Limb (tissue), 2 donors: ENCODE data around the gene VAMP1.
"Not testable (repeated sequence)": the region's sequence is repeated elsewhere in the genome, so short reads cannot be mapped to it uniquely, and the experiment has no call there.

Experiments
- DNase-seq, 2 donors: peaks; one replicate each; pipeline ENCODE4 v3.0.0-alpha.2; 2016; ENCODE audit errors: extremely low spot score in 2 of 2

The VAMP1 gene, protein sequence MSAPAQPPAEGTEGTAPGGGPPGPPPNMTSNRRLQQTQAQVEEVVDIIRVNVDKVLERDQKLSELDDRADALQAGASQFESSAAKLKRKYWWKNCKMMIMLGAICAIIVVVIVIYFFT

DNA sequence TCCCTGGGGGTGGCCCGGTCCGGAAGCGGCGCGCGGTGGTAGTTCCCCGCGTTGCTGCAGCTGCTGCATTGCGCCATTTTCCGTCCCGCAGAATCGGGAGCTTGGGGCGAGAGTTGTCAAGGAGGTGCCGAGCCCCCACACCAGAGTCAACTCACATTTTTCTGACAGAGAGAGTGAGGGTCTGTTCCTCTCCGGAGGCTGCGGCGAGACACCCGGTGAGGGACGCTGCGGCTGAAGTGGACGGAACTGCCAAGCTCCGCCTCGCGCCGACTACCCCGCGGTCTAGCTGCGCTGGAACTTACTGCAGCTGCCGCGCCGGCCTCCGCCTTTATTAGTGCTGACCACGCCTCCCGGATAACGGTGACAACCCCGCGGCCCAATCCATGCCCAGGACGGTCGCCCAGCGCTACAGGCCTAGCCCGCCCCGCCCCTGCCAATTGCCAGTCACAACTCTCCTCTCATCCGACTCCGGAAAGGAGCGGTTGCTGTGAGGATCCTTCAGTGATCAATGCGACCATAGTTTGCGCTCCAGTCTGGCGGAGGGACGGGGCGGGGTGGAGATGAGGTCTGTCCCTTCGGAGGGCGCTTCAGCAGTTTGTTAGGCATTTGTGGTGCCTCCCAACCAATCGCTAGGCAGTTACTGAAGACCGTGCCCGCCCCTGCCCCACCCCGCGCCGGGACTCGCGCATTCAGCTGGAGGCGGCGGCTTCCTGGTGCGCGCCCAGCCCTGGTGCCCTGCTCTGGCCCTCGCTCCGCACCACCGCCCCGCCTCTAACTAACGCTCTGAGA, at the start of gene VAMP1:
VAMP1 (minus strand) TSS at position 303 of the 789 bp plus-strand sequence; CDS start at position 157, 146 bp downstream.
- peak; percentile 97 to 98 for DNase-seq

DNA sequence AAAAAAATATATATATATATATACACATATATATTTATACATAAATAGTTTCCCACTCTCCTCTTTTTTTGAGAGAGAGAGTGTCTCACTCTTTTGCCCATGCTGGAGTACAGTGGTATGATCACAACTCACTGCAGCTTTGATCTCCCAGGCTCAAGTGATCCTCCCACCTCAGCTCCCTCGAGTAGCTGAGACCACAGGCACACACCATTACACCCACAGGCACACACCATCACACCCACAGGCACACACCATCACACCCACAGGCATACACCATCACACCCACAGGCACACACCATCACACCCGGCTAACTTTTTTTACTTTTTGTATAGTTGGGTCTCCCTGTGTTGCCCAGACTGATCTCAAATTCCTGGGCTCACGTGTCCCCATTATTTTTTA, 49.7 kb upstream of the VAMP1 start:
- DNase-seq: no peak

DNA sequence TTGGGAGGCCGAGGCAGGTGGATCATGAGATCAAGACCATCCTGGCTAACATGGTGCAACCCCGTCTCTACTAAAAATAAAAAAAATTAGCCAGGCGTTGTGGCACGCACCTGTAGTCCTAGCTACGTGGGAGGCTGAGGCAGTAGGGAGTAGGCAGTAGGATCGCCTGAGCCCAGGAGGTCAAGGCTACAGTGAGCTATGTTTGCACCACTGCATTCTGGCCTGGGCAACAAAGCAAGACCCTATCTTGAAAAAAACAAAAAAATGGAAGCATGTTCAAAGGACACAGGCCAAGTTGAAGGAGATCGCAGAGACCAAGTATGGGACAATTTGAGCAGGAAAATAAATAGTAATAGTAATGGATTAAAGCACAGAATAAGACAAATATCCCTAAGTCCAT, 37.6 kb upstream of the VAMP1 start:
- no peak for DNase-seq

DNA sequence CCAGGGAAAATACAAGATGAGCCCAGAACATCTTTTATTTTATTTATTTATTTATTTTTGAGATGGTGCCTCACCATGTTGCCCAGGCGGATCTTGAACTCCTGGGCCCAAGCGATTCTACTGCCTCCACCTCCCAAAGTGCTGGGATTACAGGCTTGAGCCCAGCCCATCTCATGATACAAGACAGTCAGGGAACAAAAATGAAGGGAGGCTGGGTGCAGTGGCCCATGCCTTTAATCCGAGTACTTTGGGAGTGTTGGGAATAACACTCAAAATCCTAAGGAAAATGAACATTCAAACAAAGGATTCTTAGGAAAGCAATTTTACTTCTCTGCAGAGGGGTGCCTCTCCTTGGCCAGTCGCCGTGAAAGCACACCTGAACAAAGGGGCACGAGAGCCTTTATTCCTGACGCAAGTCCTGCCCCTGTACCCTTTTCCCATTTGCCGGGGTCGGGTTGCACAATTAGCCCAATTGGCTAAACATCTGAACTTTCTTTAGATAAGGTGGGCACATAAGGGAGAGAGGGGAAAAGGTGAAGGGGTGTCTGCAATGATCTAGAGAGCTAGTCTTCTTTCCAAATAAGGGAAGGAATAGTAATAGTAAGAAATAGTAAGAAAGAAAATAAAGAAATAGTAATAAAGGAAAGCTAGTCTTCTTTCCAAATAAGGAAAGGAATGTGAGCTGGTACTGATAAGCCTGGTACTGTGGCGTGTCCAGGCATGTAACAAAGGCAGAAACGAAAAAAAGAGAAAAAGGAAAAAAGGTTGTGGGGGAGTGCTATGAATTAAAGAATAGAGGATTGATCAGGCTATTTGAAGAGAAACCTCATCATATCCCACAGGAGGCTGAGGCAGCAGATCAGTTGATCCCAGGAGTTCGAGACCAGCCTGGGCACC, 36.9 kb upstream of the VAMP1 start:
- DNase-seq: no peak

DNA sequence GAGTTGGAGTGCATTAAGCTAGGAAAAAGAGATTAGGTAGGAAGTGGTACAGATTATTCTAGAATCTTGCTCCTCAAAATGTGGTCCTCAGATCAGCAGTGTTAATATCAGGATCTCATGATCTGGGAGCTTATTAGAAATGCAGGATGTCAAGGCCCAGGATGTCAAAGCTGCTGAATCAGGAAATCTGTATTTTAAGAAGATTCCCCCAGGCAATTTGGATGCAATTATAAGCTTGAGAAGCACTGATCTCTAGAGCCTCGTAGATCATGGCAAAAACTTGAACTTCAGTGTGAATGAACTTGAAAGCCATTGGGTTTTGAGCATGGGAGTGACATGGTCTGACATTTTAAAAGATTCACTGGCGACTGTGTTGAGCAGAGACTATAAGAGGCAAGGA, 30.0 kb upstream of the VAMP1 start:
- no peak for DNase-seq

DNA sequence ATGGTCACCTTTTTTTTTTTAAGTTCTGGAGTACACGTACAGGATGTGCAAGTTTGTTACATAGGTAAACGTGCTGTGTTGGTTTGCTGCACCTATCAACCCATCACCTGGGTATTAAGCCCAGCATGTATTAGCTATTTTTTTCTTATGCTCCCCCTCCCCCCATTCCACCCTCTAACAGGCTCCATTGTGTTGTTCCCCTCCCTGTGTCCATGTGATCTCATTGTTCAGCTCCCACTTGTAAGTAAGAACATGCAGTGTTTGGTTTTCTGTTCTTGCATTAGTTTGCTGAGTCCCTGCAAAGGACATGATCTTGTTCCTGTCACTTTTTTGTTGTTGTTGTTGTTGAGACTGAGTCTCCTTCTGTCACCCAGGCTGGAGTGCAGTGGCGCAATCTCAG, 26.8 kb upstream of the VAMP1 start:
- not testable (repeated sequence) for DNase-seq

DNA sequence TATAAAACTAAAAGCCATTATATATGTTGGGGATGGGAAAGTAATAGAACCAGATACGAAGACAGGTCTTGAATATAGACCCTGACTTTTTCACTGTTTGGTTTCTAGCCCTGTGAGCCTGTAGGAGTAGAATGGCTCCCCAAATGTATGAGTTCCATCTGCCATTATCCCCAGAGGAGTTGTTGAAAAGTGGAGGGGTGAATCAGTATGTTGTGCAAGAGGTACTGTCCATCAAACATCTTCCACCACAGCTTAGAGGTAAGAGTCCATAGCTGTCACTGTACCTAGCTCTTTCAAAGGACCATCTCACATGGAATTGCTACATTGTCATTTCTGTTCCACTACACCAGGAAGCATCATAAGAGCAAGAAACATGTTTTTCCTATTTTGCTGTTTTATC, 24.5 kb upstream of the VAMP1 start:
- no peak for DNase-seq

DNA sequence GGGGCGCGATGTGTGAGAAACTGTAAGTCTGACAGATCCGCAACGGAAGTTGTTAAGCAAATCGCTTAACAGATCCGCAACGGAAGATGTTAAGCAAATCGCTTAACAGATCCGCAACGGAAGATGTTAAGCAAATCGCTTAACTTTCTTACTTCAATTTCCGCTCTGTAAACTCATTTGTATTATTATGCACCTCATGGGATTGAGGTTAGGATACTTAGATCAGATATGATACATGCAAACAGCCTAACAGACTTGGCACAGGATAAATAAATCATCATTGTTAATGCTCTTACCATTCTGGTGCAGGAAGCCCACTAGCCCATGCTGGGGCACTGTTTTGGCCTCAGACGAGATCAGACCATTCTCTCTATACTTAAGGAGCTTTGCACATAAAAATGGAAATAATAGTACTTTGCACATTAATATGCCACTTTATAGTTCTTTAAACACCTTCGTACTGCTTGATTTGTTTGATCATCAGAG, 23.8 kb upstream of the VAMP1 start:
- peak in 1 of 2 donors; percentile 14 for DNase-seq

DNA sequence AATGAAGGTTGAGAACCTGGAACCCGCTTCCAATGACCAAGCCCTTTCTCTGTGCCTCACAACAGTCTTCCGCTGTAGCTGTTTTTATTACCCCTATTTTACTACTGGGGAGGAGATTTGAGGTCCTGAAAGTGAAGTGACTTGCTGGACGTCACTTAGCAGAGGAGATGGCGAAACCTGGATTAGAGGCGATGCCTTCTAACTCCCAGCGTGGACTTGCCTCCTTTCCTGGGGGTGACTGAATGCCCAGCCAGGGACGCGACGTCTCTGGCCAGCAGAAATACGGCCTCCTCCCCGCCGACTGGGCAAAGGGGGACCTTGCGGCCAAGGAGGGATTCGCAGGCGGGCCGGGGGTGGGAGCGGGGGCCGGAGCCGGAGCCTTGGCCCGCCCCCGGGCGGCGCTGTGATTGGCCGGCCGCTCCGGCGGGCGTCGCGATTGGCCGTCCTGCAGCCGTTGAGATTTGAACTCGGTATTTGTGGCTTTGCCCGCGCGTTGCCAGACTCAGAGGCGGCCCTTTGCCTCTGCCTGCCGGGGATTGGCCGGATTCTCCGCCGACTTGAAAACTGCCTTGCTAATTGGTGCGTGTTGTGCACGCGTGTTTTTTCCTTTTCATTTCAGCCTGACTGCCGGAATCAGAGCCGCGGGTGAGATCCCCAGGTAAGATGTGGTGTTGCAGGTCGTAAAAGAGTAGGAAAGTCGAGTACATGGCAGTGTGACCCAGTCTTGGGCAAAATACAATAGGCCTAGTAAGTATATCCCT, 23.2 kb upstream of the VAMP1 start, which contains the start of gene NCAPD2:
NCAPD2 (plus strand) TSS at position 606 of the 761 bp plus-strand sequence. CDS start 997 bp downstream, outside the sequence.
- peak; percentile 94 to 98 for DNase-seq

DNA sequence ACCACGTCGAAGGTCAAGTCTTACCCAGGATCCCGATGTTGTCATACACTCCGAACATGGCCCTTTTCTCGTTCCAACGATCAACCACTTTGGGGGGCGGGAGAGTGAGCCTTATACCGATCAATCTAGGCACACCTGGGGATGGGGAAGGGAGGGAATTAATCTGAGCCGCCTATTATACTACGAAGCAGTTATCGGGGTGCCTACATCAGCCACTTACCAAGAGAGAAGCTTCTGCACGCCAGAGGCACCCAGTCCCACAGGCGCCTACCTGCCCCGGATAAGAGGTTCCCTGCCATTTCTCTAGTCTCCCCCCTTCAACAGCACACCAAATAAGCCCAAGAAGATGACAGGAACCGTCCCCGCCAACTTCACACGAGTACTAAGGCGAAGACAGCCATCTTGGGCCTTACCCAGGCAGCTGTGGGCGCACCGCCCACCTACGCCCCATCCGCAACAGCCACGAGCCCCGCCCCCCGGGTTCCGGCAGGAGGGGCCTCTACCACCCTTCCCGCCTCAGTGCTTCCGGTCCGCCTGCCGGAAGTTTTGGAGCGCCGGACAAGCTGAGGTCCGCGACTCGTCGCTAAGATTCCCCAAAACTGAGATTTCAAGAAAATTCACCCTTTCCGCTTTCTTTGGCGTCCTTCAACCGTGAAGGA, 22.5 kb upstream of the VAMP1 start, which contains the start of gene MRPL51:
MRPL51 (minus strand) TSS at position 425 of the 659 bp plus-strand sequence; CDS start at position 299, 126 bp downstream.
- DNase-seq: peak; percentile 97

DNA sequence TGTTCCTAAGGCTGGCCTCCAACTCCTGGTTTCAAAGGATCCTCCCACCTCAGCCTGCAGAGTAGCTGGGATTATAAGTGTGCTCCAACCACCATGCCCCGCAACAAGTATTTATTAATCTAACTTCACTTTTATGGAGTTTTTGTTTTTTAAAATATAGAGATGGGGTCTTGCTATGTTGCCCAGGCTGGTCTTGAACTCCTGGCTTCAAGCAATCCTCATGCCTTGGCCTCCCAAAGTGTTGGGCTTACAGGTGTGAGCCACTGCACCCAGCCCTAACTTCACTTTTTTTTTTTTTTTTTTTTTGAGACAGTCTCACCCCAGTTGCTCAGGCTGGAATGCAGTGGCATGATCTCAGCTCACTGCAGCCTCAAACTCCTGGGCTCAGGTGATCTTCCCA, 20.2 kb upstream of the VAMP1 start:
- DNase-seq: not testable (repeated sequence)

DNA sequence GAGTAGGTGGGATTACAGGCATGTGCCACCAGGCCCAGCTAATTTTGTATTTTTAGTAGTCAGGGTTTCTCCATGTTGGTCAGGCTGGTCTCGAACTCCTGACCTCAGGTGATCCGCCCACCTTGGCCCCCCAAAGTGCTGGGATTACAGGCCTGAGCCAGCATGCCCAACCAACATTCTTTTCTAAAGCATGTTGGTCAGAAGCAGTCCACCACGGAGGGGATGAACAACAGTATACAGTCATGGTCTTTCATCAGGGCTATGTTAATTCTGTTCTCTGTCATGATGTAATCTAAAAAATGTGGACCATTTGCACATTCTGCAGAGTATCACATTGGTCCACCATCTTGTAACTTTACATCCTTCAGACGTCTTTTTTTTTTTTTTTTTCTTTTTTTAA, 19.0 kb upstream of the VAMP1 start:
- DNase-seq: no peak

DNA sequence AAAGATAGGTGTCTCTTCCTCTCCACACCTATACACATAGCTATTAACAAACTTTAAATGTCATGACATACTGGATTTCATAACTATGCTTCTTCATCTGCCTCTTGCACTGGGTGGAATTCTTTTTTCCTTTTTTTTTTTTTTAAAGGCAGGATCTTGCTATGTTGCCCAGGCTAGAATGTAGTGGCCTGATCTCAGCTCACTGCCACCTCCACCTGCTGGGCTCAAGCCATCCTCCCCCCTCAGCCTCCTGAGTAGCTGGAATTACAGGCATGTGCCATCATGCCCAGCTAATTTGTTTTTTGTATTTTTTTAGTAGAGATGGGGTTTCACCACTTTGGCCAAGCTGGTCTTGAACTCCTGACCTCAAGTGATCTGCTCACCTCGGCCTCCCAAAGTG, 17.8 kb upstream of the VAMP1 start:
- no peak for DNase-seq

DNA sequence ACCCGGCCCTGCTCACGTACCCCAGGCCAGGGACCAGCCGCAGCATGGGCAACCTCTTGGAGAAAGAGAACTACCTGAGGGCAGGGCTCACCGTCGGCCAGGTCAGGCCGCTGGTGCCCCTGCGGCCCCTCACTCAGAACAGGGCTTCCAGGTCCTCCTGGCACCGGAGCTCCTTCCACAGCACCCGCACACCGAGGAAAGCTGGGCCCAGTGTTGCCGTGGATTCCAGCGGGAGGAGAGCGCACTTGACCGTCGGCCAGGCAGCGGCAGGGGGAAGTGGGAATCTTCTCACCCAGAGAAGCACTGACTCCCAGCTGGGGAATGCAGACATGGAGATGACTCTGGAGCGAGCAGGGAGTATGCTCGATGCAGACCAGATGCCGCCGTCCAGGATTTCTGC, 7.9 kb upstream of the VAMP1 start:
- DNase-seq: no peak

DNA sequence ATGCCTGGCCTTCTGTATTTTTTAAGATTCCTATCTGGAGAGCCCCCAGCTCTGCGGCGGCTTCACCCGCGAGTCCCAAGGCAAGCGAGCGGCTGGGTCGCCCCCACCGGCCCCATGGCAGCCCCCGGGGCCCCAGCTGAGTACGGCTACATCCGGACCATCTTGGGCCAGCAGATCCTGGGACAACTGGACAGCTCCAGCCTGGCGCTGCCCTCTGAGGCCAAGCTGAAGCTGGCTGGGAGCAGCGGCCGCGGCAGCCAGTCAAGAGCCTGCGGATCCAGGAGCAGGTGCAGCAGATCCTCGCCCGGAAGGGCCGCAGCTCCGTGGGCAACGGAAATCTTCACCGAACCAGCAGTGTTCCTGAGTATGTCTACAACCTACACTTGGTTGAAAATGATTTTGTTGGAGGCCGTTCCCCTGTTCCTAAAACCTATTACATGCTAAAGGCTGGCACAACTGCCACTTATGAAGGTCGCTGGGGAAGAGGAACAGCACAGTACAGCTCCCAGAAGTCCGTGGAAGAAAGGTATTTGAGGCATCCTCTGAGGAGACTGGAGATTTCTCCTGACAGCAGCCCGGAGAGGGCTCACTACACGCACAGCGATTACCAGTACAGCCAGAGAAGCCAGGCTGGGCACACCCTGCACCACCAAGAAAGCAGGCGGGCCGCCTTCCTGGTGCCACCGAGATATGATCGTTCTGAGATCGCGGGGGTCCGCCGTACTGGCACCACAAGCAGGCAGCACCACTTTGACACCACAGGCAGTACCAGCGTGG, 7.3 kb upstream of the VAMP1 start:
- DNase-seq: not testable (repeated sequence)

DNA sequence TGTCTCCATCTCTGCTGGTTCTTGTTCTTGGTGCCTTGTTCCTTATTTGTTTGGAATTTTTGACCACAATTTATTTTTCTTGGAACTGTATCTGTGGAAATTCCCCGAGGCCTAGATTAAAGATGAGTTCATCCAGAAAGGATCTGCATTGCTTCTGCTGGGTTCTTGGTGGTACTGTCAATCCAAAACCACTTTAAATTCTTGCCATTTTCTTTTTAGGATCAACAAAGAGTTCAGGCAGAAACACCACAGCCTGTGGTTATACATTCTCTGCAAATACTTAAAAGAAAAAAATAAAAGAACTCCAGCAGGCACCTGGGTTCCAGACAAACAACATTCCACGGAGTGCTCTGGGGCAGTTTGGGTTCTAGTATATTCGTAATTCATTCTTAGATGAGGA, 6.0 kb upstream of the VAMP1 start:
- DNase-seq: no peak

DNA sequence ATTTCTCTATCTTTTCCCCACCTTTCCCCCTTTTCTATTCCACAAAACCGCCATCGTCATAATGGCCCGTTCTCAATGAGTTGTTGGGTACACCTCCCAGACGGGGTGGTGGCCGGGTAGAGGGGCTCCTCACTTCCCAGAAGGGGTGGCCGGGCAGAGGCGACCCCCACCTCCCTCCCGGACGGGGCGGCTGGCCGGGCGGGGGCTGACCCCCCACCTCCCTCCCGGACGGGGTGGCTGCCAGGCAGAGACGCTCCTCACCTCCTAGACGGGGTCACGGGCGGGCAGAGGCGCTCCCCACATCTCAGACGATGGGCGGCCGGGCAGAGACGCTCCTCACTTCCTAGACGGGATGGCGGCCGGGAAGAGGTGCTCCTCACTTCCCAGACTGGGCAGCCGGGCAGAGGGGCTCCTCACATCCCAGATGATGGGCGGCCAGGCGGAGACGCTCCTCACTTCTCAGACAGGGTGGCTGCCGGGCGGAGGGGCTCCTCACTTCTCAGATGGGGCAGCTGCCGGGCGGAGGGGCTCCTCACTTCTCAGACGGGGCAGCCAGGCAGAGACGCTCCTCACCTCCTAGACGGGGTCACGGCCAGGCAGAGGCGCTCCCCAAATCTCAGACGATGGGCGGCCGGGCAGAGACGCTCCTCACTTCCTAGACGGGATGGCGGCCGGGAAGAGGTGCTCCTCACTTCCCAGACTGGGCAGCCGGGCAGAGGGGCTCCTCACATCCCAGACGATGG, 4.9 kb upstream of the VAMP1 start:
- DNase-seq: not testable (repeated sequence)

DNA sequence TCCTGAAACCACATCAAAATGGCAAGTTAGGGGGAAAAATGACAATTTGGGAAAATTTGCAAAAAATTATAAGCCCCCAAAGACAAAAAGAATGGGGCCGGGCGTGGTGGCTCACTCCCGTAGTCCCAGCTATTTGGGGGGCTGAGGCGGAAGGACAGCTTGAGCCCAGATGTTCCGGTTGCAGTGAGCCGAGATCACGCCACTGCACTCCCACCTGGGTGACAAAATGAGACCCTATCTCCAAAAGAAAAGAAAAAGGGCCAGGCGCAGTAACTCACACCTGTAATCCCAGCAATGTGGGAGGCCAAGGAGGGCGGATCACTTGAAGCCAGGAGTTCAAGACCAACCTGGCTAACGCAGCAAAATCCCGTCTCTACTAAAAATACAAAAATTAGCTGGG, 2.0 kb upstream of the VAMP1 start:
- DNase-seq: no peak

DNA sequence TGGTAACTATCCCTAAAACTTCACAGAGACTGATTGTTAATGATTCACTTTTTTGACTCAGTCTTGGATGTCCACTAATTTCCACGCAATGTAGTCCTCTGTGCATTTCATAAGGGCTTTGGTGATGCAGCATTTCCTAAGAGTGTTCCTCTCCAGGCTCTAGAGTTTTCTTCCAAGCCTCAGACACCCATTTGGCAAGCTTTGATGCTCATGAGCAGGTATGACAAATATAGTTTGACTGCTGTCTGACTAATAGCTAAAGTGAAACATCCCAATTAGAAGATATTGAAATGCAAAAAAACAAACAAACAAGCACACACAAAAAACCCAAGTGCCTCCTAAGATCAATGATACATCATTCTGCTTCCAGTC, 1.5 kb upstream of the VAMP1 start:
- no peak for DNase-seq
